Measurements from ENCODE around the gene PERP.

- no peak for TF ChIP-seq CTCF (conservative IDR thresholded peaks at IDR 0.05)
- no peak for TF ChIP-seq ZFX (IDR thresholded peaks at IDR 0.05)
These were observed 7.4 kb downstream of the PERP start for GRCh38 chr6:138099832-138100231.

Measured in C4-2B (cell line).